Right lobe of liver (tissue), 6 donors: ENCODE results near the gene GULP1. TPM values are rescaled to one million over a fixed set of nuclear protein-coding genes. Genes with fewer than 3 reads are reported as not detected.

Source experiments
- ATAC-seq, 4 donors: fragments of 200-7000 bp; cut with Tn5 transposase; one replicate each; pipeline ENCODE4 v1.9.1; 2020; ENCODE audit warnings: mild to moderate bottlenecking in 4 of 4, moderate library complexity in 4 of 4
- DNase-seq, 3 donors: peaks; one replicate each; pipeline ENCODE4 v3.0.0-alpha.2; 2020
- H3K27ac ChIP-seq, 3 donors: fragments of 200-600 bp; one replicate each; pipeline ENCODE4 v1.8.0; 2022
- H3K27me3 ChIP-seq, 2 donors: fragments of 200-600 bp; one replicate each; pipeline ENCODE4 v1.8.0; 2022
- H3K36me3 ChIP-seq, 4 donors: fragments of 200-600 bp; sonication (generic) in 1 of 4; one replicate each; pipeline versions ENCODE4 v1.5.1 to v1.8.0; 2017 to 2022; ENCODE audit warnings: control low read depth in 1 of 4
- H3K4me1 ChIP-seq, 4 donors: fragments of 200-600 bp; sonication (generic) in 1 of 4; one replicate each; pipeline versions ENCODE4 v1.5.1 to v1.8.0; 2017 to 2022; ENCODE audit warnings: control low read depth in 1 of 4
- H3K4me3 ChIP-seq, 3 donors: fragments of 200-600 bp; one replicate each; pipeline ENCODE4 v1.8.0; 2022
- H3K9me3 ChIP-seq, 4 donors: fragments of 200-600 bp; sonication (generic) in 1 of 4; one replicate each; pipeline versions ENCODE4 v1.5.1 to v1.8.0; 2017 to 2022; ENCODE audit warnings: control low read depth in 1 of 4
- CTCF ChIP-seq, 4 donors: fragments of 200-600 bp in 3 of 4; fragments of 450-650 bp in 1 of 4; IDR thresholded peaks; one replicate each; pipeline versions ENCODE4 v1.5.1 to v1.8.0; 2016 to 2022; ENCODE audit warnings: antibody characterized with exemption in 4 of 4, mild to moderate bottlenecking in 2 of 4
- POLR2A ChIP-seq: fragments of 450-650 bp; IDR thresholded peaks from one replicate; pipeline ENCODE4 v1.6.1; 2017; ENCODE audit warnings: antibody characterized with exemption, mild to moderate bottlenecking
- WGBS: methylation state at CpG from one replicate; pipeline ENCODE4 v1.1.6; 2018; ENCODE audit warnings: low coverage, low lambda C conversion rate; ENCODE audit not compliant: insufficient coverage; ENCODE audit errors: missing lambda C conversion rate; 5-methylcytosine and 5-hydroxymethylcytosine counted together
- intact Hi-C, 2 donors: fragments of 100-400 bp; cut with DNase I; formaldehyde crosslinking; loops; one replicate each; pipeline versions ENCODE4 v1.11.2 to v1.14.1; 2022
- total RNA-seq, 6 experiments: library from RNA; depleted of rRNA in 2 of 6; stranded (reverse); fragments of >200 nt in 2 of 6; fragmentation: NEBNext Ultra II Directional in 3 of 6; extraction: Animal tissue kit (Norgen Biotek cat#: 25700) in 3 of 6; gene quantifications; one replicate each; pipeline versions ENCODE4 v1.1.0 to v1.2.4, GENCODE V29; 2016 to 2023
- donor health status: DM: no; HTN: yes; CAD: no.
- donor health status: DM: no; HTN: no; CAD: no.
- donor health status: DM: no; HTN: no; CAD: no.
- donor health status: DM: no; HTN: yes; CAD: no.
- donor health status: DM: no; HTN: yes; CAD: no.

The GULP1 gene
- total RNA-seq, 6 experiments from 2014 or later, result 0.42 to 4.4 (median 0.89) TPM

GRCh38 chr2:188437537-188437936, 145.9 kb downstream of the GULP1 start:
- Histone ChIP-seq H3K4me3 (no peak overlapping the region), H3K27ac (no peak overlapping the region), H3K27me3 (no peaks in the 10 kb centered on the region), H3K36me3 (no peaks in the 10 kb centered on the region), H3K4me1 (no peaks in the 10 kb centered on the region), H3K9me3 (no peaks in the 10 kb centered on the region)
- WGBS, result 76% methylated on average over 3 of the region's 3 CpGs
- no peak for ATAC-seq
- TF ChIP-seq POLR2A (no peak), CTCF (IDR thresholded peaks at IDR 0.05) (no peak)
- intact Hi-C loops, result no loop called here
- no peak for DNase-seq

GRCh38 chr2:188439986-188440385, 148.3 kb downstream of the GULP1 start:
- Histone ChIP-seq H3K27me3 (no peaks in the 10 kb centered on the region), H3K27ac (no peak overlapping the region), H3K36me3 (no peaks in the 10 kb centered on the region), H3K4me1 (no peaks in the 10 kb centered on the region), H3K4me3 (no peak overlapping the region), H3K9me3 (no peaks in the 10 kb centered on the region)
- intact Hi-C loops, result no loop called here
- no peak for ATAC-seq
- no peak for TF ChIP-seq CTCF (IDR thresholded peaks at IDR 0.05)
- no peak for DNase-seq

- WGBS, result 28% methylated on average over 3 of the region's 3 CpGs
- TF ChIP-seq POLR2A (no peak), CTCF (IDR thresholded peaks at IDR 0.05) (no peak)
- intact Hi-C loops, result no loop called here
- Histone ChIP-seq H3K4me3 (no peak overlapping the region), H3K9me3 (no peaks in the 10 kb centered on the region), H3K27ac (no peak overlapping the region), H3K27me3 (no peaks in the 10 kb centered on the region), H3K36me3 (no peaks in the 10 kb centered on the region), H3K4me1 (no peaks in the 10 kb centered on the region)
- ATAC-seq, result no peak
- DNase-seq, result no peak
Observed at GRCh38 chr2:188440849-188441248, 149.2 kb downstream of the GULP1 start.

GRCh38 chr2:188441288-188441947, 149.7 kb downstream of the GULP1 start:
- Histone ChIP-seq H3K4me3 (no peak overlapping the region), H3K36me3 (no peaks in the 10 kb centered on the region), H3K27ac (no peak overlapping the region), H3K27me3 (no peaks in the 10 kb centered on the region), H3K9me3 (no peaks in the 10 kb centered on the region), H3K4me1 (no peaks in the 10 kb centered on the region)
- no peak for DNase-seq
- intact Hi-C loops, result no loop called here
- peak in 1 of 4 donors; percentile 31 for ATAC-seq
- TF ChIP-seq CTCF (IDR thresholded peaks at IDR 0.05) (no peak), POLR2A (no peak)
- 33% methylated on average over 1 of the region's 1 CpG for WGBS

GRCh38 chr2:188443207-188443606, 151.5 kb downstream of the GULP1 start:
- DNase-seq (no peak), ATAC-seq (no peak)
- TF ChIP-seq POLR2A, result no peak
- TF ChIP-seq CTCF (IDR thresholded peaks at IDR 0.05), result no peak
- Histone ChIP-seq H3K4me3 (no peak overlapping the region), H3K27ac (no peak overlapping the region), H3K36me3 (no peaks in the 10 kb centered on the region), H3K27me3 (no peaks in the 10 kb centered on the region), H3K9me3 (no peaks in the 10 kb centered on the region), H3K4me1 (no peaks in the 10 kb centered on the region)
- intact Hi-C loops, result no loop called here
- 59% methylated on average over 3 of the region's 3 CpGs for WGBS
